HG02981 (cell line): ENCODE data around the gene MADCAM1.

ENCODE experiments used
- ATAC-seq: cut with Tn5 transposase; IDR thresholded peaks from one replicate; pipeline ENCODE4 v1.9.1; 2021; ENCODE audit warnings: mild to moderate bottlenecking, moderate library complexity; ENCODE audit not compliant: unreplicated experiment

The MADCAM1 gene

DNA sequence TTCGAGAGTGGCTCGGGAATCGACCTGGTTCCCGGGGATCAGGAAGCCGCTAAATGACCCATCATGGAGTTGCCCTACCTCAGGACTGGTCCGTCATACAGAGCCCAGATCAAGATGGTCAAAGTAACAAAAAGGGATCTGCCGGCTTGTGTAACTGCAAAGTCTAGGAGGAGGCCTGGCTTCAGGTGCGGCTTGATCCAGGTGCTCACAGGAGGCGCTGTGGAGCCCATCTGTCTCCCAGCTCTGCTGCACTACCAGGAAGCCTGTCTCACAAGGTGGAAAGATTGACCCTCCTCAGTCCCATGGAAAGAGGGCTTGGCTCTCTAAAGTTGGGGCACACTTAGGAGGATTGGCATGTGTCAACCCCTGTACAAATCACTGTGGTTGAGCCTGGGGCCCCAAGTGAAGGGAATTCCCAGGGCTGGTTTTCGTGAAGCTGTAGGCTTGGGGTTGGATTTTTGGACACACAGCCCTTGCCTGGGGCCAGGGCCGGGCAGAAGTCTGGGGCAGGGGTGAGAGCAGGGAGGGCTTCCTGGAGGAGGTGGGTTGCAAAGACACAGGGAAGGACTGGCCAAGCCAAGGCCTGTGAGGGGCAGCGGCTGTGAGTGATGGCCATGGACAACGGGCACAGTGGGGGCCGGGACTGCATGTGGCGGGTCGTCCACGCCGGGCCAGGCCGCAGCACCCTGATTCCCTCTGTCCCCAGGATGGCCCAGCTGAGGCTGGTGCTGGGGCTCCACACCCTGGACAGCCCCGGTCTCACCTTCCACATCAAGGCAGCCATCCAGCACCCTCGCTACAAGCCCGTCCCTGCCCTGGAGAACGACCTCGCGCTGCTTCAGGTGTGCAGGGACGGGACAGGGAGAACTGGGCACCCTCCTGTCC is 51.8 kb downstream of the MADCAM1 start:
- no peak for ATAC-seq

GRCh38 chr19:548886-549830 is 52.9 kb downstream of the MADCAM1 start:
- no peak for ATAC-seq

DNA sequence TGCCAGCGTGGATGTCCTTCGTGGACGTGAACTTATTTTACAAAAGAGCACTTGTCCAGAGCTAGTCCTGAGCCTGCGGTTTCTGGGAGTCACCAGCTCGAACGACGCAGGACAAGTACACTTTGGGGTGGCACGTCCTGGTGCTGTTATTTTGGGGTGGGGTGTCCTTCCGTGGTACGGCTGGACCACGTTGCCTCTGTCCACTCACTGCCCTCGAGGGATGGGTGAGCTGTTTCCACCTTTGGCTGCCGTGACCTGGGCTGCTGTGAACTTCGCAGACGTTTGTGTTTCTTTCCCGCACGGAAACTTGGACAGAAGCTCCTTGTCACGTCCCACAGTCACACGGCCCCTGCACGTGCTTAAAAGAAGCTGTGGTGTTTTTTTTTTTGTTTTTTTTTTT is 58.5 kb downstream of the MADCAM1 start:
- ATAC-seq: no peak
